Neural cell (in vitro differentiated cells): ENCODE data around the gene ATAD2B. TPM values are rescaled to one million over a fixed set of nuclear protein-coding genes. Genes with fewer than 3 reads are reported as not detected.

Experiments used
- H2AFZ ChIP-seq: fragments of 200-600, 300-800 bp; sonication (generic), shearing (Covaris generic); 2 replicates; pipeline ENCODE4 v1.6.0; 2014; ENCODE audit warnings: low read depth, mild to moderate bottlenecking, antibody characterized with exemption, low read length, moderate library complexity
- H3F3A ChIP-seq: fragments of 200-600 bp; shearing (Covaris generic); 2 replicates; pipeline ENCODE4 v1.6.1; 2016; ENCODE audit warnings: mild to moderate bottlenecking, moderate library complexity, mixed read lengths, antibody characterized with exemption, low read length; ENCODE audit not compliant: insufficient read depth, poor library complexity, severe bottlenecking
- H3K27ac ChIP-seq: fragments of 200-600, 300-800 bp; sonication (generic), shearing (Covaris generic); 2 replicates; pipeline ENCODE4 v1.5.1; 2014; ENCODE audit warnings: mild to moderate bottlenecking, low read length, moderate library complexity
- H3K27me3 ChIP-seq: fragments of 300-800, 200-600 bp; sonication (generic), shearing (Covaris generic); 2 replicates; pipeline ENCODE4 v1.6.0; 2014; ENCODE audit warnings: mild to moderate bottlenecking, low read depth, low read length, moderate library complexity; ENCODE audit not compliant: insufficient read depth
- H3K36me3 ChIP-seq: fragments of 300-800, 200-600 bp; sonication (generic), shearing (Covaris generic); 2 replicates; pipeline ENCODE4 v1.5.1; 2014; ENCODE audit warnings: mild to moderate bottlenecking, antibody characterized with exemption, low read length, moderate library complexity; ENCODE audit not compliant: insufficient read depth
- H3K4me2 ChIP-seq: fragments of 300-800, 200-600 bp; sonication (generic), shearing (Covaris generic); 2 replicates; pipeline ENCODE4 v1.6.0; 2014; ENCODE audit warnings: mild to moderate bottlenecking, low read length
- H3K4me3 ChIP-seq: fragments of 300-800, 200-600 bp; sonication (generic), shearing (Covaris generic); 2 replicates; pipeline ENCODE4 v1.5.1; 2014; ENCODE audit warnings: mild to moderate bottlenecking, low read length, moderate library complexity
- H3K79me2 ChIP-seq: fragments of 200-600 bp; shearing (Covaris generic); replicated peaks from 2 replicates; pipeline ENCODE4 v1.6.0; 2014; ENCODE audit warnings: mild to moderate bottlenecking, low read length, moderate library complexity; ENCODE audit not compliant: insufficient read depth
- H3K9ac ChIP-seq: fragments of 300-800, 200-600 bp; sonication (generic), shearing (Covaris generic); 2 replicates; pipeline ENCODE4 v1.6.1; 2016; ENCODE audit warnings: mild to moderate bottlenecking, low read length, mixed read lengths
- H3K9me2 ChIP-seq: fragments of 200-600 bp; shearing (Covaris generic); 2 replicates; pipeline ENCODE4 v1.6.1; 2016; ENCODE audit warnings: mild to moderate bottlenecking, low read length, mixed read lengths; ENCODE audit not compliant: insufficient read depth
- H3K9me3 ChIP-seq: fragments of 200-600, 300-800 bp; sonication (generic), shearing (Covaris generic); 2 replicates; pipeline ENCODE4 v1.6.1; 2016; ENCODE audit warnings: mild to moderate bottlenecking, mixed run types, low read length, moderate library complexity, mixed read lengths
- H4K20me1 ChIP-seq: fragments of 200-600 bp; shearing (Covaris generic); 2 replicates; pipeline ENCODE4 v1.6.1; 2016; ENCODE audit warnings: mild to moderate bottlenecking, mixed run types; ENCODE audit not compliant: insufficient read depth
- CTCF ChIP-seq: fragments of 450-650 bp; IDR thresholded peaks from 2 replicates; pipeline ENCODE4 v1.5.1; 2014; ENCODE audit warnings: antibody characterized with exemption, mild to moderate bottlenecking, moderate library complexity; ENCODE audit not compliant: poor library complexity, severe bottlenecking
- EP300 ChIP-seq: fragments of 450-650 bp; conservative IDR thresholded peaks from 2 replicates; pipeline ENCODE4 v1.6.1; 2014; ENCODE audit warnings: antibody characterized with exemption, mild to moderate bottlenecking, moderate library complexity; ENCODE audit not compliant: poor library complexity, severe bottlenecking
- EZH2 ChIP-seq: fragments of 200-600, 300-800 bp; shearing (Covaris generic), sonication (generic); IDR thresholded peaks from 2 replicates; pipeline ENCODE4 v1.6.1; 2014; ENCODE audit warnings: antibody characterized with exemption, low read length, borderline replicate concordance, mild to moderate bottlenecking; ENCODE audit not compliant: insufficient read depth, poor library complexity, severe bottlenecking
- MXI1 ChIP-seq: fragments of 450-650 bp; conservative IDR thresholded peaks from 2 replicates; pipeline ENCODE4 v1.6.1; 2014; ENCODE audit warnings: antibody characterized with exemption, mild to moderate bottlenecking; ENCODE audit not compliant: poor library complexity, severe bottlenecking
- POLR2AphosphoS5 ChIP-seq: IDR thresholded peaks from 2 replicates; pipeline ENCODE4 v1.6.1; 2012
- RAD21 ChIP-seq: fragments of 450-650 bp; conservative IDR thresholded peaks from 2 replicates; pipeline ENCODE4 v1.6.1; 2014; ENCODE audit warnings: antibody characterized with exemption, mild to moderate bottlenecking, moderate library complexity
- REST ChIP-seq: IDR thresholded peaks from 2 replicates; pipeline ENCODE4 v1.6.1; 2012; ENCODE audit warnings: borderline replicate concordance
- SMC3 ChIP-seq: fragments of 450-650 bp; conservative IDR thresholded peaks from 2 replicates; pipeline ENCODE4 v1.6.1; 2014; ENCODE audit warnings: antibody characterized with exemption, mild to moderate bottlenecking, moderate library complexity; ENCODE audit not compliant: poor library complexity
- TAF1 ChIP-seq: IDR thresholded peaks from 2 replicates; pipeline ENCODE4 v1.6.1; 2012; ENCODE audit warnings: low read depth
- polyA plus RNA-seq: library from polyadenylated mRNA; depleted of rRNA; stranded (reverse); fragments of >200 nt; gene quantifications from 2 replicates; pipeline ENCODE4 v1.2.3, GENCODE V29; 2014

ATAD2B gene
- polyA plus RNA-seq, 1 donor from 2014 or later = 37.6 TPM

- H3K27ac ChIP-seq = no peak overlapping the region
- no peak overlapping the region for H3K4me3 ChIP-seq
- H3K27me3 ChIP-seq = no peaks in the 10 kb centered on the region
- H3K9me2 ChIP-seq = no peaks in the 10 kb centered on the region
- H3K9me3 ChIP-seq = no peaks in the 10 kb centered on the region
- H4K20me1 ChIP-seq = no peaks in the 10 kb centered on the region
- H3K9ac ChIP-seq = no peak overlapping the region
- H3F3A ChIP-seq = no peaks in the 10 kb centered on the region
- no peak overlapping the region for H2AFZ ChIP-seq
- no peak overlapping the region for H3K4me2 ChIP-seq
- H3K36me3 ChIP-seq = peaks cover 5% of the 10 kb centered on the region
- no peak for TF ChIP-seq REST
- TF ChIP-seq EP300 = no peak
- no peak for TF ChIP-seq TAF1
- TF ChIP-seq RAD21 = no peak
- TF ChIP-seq SMC3 = no peak
- no peak for TF ChIP-seq EZH2
- no peak for TF ChIP-seq CTCF
- H3K79me2 ChIP-seq = no peaks in the 10 kb centered on the region
Measured at GRCh38 chr2:23719716-23720115, 207.2 kb downstream of the ATAD2B start.

GRCh38 chr2:23718931-23719700 lies 207.8 kb downstream of the ATAD2B start:
- Histone ChIP-seq H3K4me2 (no peak overlapping the region), H3K9ac (no peak overlapping the region), H3K9me2 (no peaks in the 10 kb centered on the region), H2AFZ (no peak overlapping the region), H3K79me2 (no peaks in the 10 kb centered on the region), H3K4me3 (no peak overlapping the region), H3K27ac (no peak overlapping the region), H3K9me3 (no peaks in the 10 kb centered on the region), H3K36me3 (peaks cover 5% of the 10 kb centered on the region), H3K27me3 (no peaks in the 10 kb centered on the region), H4K20me1 (no peaks in the 10 kb centered on the region), H3F3A (no peaks in the 10 kb centered on the region)
- TF ChIP-seq EP300 (no peak), POLR2AphosphoS5 (no peak), CTCF (no peak), EZH2 (no peak), REST (no peak), TAF1 (no peak), RAD21 (no peak), MXI1 (no peak), SMC3 (no peak)
